Measurements from ENCODE around the gene PRR5L. TPM values are rescaled to one million over a fixed set of nuclear protein-coding genes. Genes with fewer than 3 reads are reported as not detected.

Gene PRR5L
- total and polyA plus RNA-seq, 9 of the 15 experiments (the other 6 are each of a cell fraction or from before 2014, with no cell fraction given): 0.11 to 0.60 (median 0.36) TPM; not detected in 2

- TF ChIP-seq CHAMP1 (IDR thresholded peaks at IDR 0.05): no peak
- TF ChIP-seq ZNF140 (CRISPR knock-in tag; IDR thresholded peaks at IDR 0.05): no peak
- TF ChIP-seq SNIP1 (IDR thresholded peaks at IDR 0.05; ENCODE audit: low read depth): no peak
Observed at GRCh38 chr11:36295926-36296325, at the start of gene PRR5L (continued).

GRCh38 chr11:36247493-36247892 lies 48.6 kb upstream of the PRR5L start:
- WGBS (ENCODE audit: insufficient coverage, low coverage, missing lambda C conversion rate): 2% methylated on average over 3 of the region's 3 CpGs
- BruUV-seq (replicated peaks): no TSS peak

More at GRCh38 chr11:36247493-36247892, 48.6 kb upstream of the PRR5L start:
- POLR2A ChIA-PET: no interaction called here
- Histone ChIP-seq H3K4me2 (ENCODE audit: insufficient read depth, low read length) (no peak overlapping the region), H3K27me3 (ENCODE audit: control insufficient read depth in 2 of 2, insufficient read depth in 2 of 2, low read length in 2 of 2) (peaks cover 2 to 5% of the 10 kb centered on the region in 2 experiments; a peak in 1 of 5 replicates), H3K9me3 (replicated peaks; ENCODE audit: control insufficient read depth, insufficient read depth, low read depth, low read length) (no peaks in the 10 kb centered on the region), H3K79me2 (ENCODE audit: control insufficient read depth, insufficient read depth, low read length) (no peaks in the 10 kb centered on the region), H4K20me1 (replicated peaks; ENCODE audit: control insufficient read depth, insufficient read depth, low read length) (no peaks in the 10 kb centered on the region; the same call in 1 of the 2 replicates), H3K9me1 (ENCODE audit: control insufficient read depth, insufficient read depth, low read length) (no peaks in the 10 kb centered on the region), H3K4me3 (no peak overlapping the region), H3K27ac (ENCODE audit: extremely low read depth, low read depth, low read length) (no peak overlapping the region), H3K4me1 (replicated peaks in 1 of 2; ENCODE audit: control insufficient read depth in 2 of 2, insufficient read depth in 2 of 2, low read length in 2 of 2) (no peaks in the 10 kb centered on the region), H2AFZ (ENCODE audit: low read depth, low read length) (no peak overlapping the region), H3K36me3 (ENCODE audit: control insufficient read depth, insufficient read depth, low read length) (no peaks in the 10 kb centered on the region), H3K9ac (ENCODE audit: insufficient read depth in 1 of 2, low read depth in 2 of 2, low read length in 2 of 2) (no peak overlapping the region)
- intact Hi-C loops (cut with micrococcal nuclease) (no loop called here), in situ Hi-C loops (cut with MboI) (no loop called here)
- TF ChIP-seq KDM5B (IDR thresholded peaks at IDR 0.05; ENCODE audit: insufficient replicate concordance, low read depth, low read length) (no peak), MLX (CRISPR knock-in tag; conservative IDR thresholded peaks at IDR 0.05) (no peak), CEBPG (CRISPR knock-in tag; IDR thresholded peaks at IDR 0.05) (no peak), CEBPG (tag; conservative IDR thresholded peaks at IDR 0.05 in 1 of 2, IDR thresholded peaks at IDR 0.05 in 1 of 2) (peak; percentile 55 to 75), ZNF57 (CRISPR knock-in tag; IDR thresholded peaks at IDR 0.05) (no peak), SP2 (IDR thresholded peaks at IDR 0.05; ENCODE audit: extremely low read depth, low read depth, low read length, poor library complexity, severe bottlenecking) (no peak)
- TF ChIP-seq, protein P1, sequence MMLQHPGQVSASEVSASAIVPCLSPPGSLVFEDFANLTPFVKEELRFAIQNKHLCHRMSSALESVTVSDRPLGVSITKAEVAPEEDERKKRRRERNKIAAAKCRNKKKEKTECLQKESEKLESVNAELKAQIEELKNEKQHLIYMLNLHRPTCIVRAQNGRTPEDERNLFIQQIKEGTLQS (IDR thresholded peaks at IDR 0.05): peak; percentile 52
- TF ChIP-seq, protein P1 (CRISPR knock-in tag; conservative IDR thresholded peaks at IDR 0.05): no peak
- TF ChIP-seq, protein P2, sequence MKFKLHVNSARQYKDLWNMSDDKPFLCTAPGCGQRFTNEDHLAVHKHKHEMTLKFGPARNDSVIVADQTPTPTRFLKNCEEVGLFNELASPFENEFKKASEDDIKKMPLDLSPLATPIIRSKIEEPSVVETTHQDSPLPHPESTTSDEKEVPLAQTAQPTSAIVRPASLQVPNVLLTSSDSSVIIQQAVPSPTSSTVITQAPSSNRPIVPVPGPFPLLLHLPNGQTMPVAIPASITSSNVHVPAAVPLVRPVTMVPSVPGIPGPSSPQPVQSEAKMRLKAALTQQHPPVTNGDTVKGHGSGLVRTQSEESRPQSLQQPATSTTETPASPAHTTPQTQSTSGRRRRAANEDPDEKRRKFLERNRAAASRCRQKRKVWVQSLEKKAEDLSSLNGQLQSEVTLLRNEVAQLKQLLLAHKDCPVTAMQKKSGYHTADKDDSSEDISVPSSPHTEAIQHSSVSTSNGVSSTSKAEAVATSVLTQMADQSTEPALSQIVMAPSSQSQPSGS (CRISPR knock-in tag; IDR thresholded peaks at IDR 0.05): no peak
- TF ChIP-seq, protein P3, sequence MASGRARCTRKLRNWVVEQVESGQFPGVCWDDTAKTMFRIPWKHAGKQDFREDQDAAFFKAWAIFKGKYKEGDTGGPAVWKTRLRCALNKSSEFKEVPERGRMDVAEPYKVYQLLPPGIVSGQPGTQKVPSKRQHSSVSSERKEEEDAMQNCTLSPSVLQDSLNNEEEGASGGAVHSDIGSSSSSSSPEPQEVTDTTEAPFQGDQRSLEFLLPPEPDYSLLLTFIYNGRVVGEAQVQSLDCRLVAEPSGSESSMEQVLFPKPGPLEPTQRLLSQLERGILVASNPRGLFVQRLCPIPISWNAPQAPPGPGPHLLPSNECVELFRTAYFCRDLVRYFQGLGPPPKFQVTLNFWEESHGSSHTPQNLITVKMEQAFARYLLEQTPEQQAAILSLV (tag; IDR thresholded peaks at IDR 0.05): 0 out of 2 replicates have a peak, but pooled peaks have one; percentile 20
- DNase-seq (ENCODE audit: extremely low read depth in 1 of 4, low spot score in 3 of 4): no peak
- CTCF ChIA-PET (ENCODE audit: low intra/inter-chr PET ratio): no interaction called here
- no peak for FAIRE-seq
- ATAC-seq: no peak

Data from K562 (cell line).